Rectal smooth muscle tissue (tissue), 1 donor: ENCODE measurements around the gene KCNJ14.

Experiments used
- H3K27ac ChIP-seq: one replicate; pipeline ENCODE4 v1.7.0; 2013; ENCODE audit warnings: low read depth, low read length, inconsistent platforms
- H3K27me3 ChIP-seq: one replicate; pipeline ENCODE4 v1.7.0; 2013; ENCODE audit warnings: low read length; ENCODE audit not compliant: control insufficient read depth, insufficient read depth
- H3K36me3 ChIP-seq: one replicate; pipeline ENCODE4 v1.7.0; 2013; ENCODE audit warnings: low read length; ENCODE audit not compliant: control insufficient read depth, insufficient read depth
- H3K4me1 ChIP-seq: one replicate; pipeline ENCODE4 v1.7.0; 2013; ENCODE audit warnings: low read length; ENCODE audit not compliant: control insufficient read depth, insufficient read depth
- H3K4me3 ChIP-seq: one replicate; pipeline ENCODE4 v1.7.0; 2013; ENCODE audit warnings: low read length
- H3K9ac ChIP-seq: one replicate; pipeline ENCODE4 v1.7.0; 2013; ENCODE audit warnings: low read length

Gene KCNJ14

DNA sequence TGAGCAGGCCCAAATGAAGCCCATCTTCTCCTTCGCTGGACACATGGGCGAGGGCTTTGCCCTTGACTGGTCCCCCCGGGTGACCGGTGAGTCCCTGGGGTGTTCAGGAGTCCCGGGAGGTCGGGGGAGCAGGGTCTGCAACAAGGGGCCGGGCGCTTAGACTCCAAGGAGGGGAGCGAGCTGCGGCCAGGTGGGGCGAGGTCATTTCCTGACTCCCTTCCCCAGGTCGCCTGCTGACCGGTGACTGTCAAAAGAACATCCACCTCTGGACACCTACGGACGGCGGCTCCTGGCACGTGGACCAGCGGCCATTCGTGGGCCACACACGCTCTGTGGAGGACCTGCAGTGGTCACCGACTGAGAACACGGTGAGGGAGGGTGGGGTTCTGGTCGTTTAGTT lies 4.9 kb upstream of the KCNJ14 start:
- Histone ChIP-seq H3K27me3 (no peaks in the 10 kb centered on the region), H3K27ac (no peak overlapping the region), H3K4me1 (peaks cover 5% of the 10 kb centered on the region), H3K36me3 (peaks cover 45% of the 10 kb centered on the region), H3K4me3 (no peak overlapping the region), H3K9ac (no peak overlapping the region)

DNA sequence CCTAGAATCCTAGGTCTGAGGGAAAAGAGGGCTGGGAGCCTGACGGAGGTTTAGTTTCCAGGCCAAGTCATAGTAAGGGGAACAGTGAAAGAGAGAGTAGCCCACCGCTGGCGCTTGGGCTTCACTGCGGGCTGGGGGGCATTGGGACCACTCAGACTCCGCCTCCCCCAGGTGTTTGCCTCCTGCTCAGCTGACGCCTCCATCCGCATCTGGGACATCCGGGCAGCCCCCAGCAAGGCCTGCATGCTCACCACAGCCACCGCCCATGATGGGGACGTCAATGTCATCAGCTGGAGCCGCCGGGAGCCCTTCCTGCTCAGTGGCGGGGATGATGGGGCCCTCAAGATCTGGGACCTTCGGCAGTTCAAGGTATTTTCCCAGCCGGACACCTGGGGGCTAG lies 4.5 kb upstream of the KCNJ14 start:
- Histone ChIP-seq H3K27ac (no peak overlapping the region), H3K9ac (no peak overlapping the region), H3K4me1 (peaks cover 5% of the 10 kb centered on the region), H3K27me3 (no peaks in the 10 kb centered on the region), H3K4me3 (no peak overlapping the region), H3K36me3 (peaks cover 48% of the 10 kb centered on the region)

DNA sequence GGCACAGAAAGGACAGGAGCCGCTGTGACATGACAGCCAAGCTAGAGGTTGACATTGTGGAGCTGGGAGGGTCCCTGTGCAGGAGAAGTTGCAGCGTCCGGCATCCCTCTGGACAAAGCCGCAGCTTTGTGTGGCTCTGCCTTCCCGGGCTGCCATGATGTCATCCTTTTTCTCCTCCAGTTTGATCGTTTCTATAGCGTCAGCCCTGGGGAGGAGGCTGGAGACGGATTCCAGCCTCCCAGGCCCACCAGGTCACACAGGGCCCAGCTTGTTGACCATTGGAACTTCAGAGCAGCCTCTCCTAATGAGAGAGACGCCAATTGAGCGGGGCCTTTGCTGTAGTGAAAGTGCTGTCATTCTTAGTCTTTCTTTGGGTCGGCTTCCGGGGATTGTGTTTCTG lies 3.8 kb upstream of the KCNJ14 start:
- Histone ChIP-seq H3K4me3 (no peak overlapping the region), H3K36me3 (peaks cover 48% of the 10 kb centered on the region), H3K27ac (no peak overlapping the region), H3K4me1 (no peaks in the 10 kb centered on the region), H3K9ac (no peak overlapping the region), H3K27me3 (no peaks in the 10 kb centered on the region)

GRCh38 chr19:48452289-48453190 lies 2.8 kb upstream of the KCNJ14 start:
- Histone ChIP-seq H3K9ac (no peak overlapping the region), H3K27ac (no peak overlapping the region), H3K36me3 (peaks cover 48% of the 10 kb centered on the region), H3K4me1 (no peaks in the 10 kb centered on the region), H3K27me3 (no peaks in the 10 kb centered on the region), H3K4me3 (no peak overlapping the region)

GRCh38 chr19:48454150-48454730 lies 1.1 kb upstream of the KCNJ14 start:
- Histone ChIP-seq H3K36me3 (peaks cover 37% of the 10 kb centered on the region), H3K4me1 (no peaks in the 10 kb centered on the region), H3K4me3 (no peak overlapping the region), H3K27ac (no peak overlapping the region), H3K27me3 (no peaks in the 10 kb centered on the region), H3K9ac (no peak overlapping the region)

DNA sequence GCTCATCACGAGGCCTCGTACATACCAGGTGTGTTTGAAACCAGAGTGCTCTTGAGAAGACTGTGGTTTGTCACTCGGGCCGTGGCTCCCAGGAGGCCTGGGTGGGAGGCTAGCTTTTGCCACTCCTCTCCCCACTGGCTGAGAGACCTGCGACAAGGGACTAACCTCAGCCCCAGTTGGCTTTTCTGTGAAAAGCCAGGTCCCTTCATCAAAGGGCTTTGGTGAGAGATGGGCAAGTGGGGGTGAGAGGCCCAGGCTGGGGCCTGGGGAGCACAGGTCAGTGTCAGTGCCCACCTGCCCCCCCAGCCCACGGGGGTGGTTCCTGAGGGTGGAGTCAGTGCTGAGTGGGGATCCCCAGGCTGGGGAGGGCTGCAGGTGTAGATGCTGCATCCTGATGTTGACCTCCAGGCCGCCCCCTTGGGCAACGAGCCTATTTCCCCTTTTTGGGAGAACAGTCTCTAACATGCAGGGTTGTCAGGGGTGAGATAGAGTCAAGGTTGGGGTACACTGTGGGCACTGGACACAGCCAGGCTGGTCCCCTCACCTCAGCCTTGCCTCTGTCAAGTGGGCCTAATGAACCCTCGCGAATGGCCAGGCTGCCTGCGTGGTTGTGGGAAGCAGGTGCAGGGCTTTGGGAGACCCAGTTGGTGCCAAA lies 661 bp downstream of the KCNJ14 start:
- Histone ChIP-seq H3K36me3 (peaks cover 22% of the 10 kb centered on the region), H3K4me3 (no peak overlapping the region)

GRCh38 chr19:48456864-48457263 lies 1.5 kb downstream of the KCNJ14 start:
- H3K27me3 ChIP-seq, result no peaks in the 10 kb centered on the region
- no peak overlapping the region for H3K9ac ChIP-seq
- H3K4me1 ChIP-seq, result no peaks in the 10 kb centered on the region
- H3K36me3 ChIP-seq, result peaks cover 14% of the 10 kb centered on the region
- no peak overlapping the region for H3K4me3 ChIP-seq
- H3K27ac ChIP-seq, result no peak overlapping the region

More for the DNA sequence above, 661 bp downstream of the KCNJ14 start:
- H3K27me3 ChIP-seq, result no peaks in the 10 kb centered on the region
- H3K27ac ChIP-seq, result no peak overlapping the region
- no peak overlapping the region for H3K9ac ChIP-seq
- no peaks in the 10 kb centered on the region for H3K4me1 ChIP-seq

DNA sequence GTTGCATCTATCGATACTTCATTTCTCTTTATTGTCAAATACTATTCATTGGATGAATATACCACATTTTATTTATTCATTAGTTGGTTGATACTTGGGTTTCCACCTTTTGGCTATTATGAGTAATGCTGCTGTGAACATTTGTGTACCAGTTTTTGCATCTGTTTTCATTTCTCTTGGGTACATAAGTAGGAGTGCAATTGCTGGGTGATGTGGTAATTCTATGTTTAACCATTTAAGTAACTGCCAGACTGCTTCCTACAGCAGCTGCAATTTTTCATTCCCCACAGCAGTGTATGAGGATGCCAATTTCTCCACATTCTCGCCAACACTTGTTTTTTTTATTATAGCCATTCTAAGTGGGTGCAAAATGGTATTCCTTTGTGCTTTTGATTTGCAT lies 2.6 kb downstream of the KCNJ14 start:
- H3K36me3 ChIP-seq, result peaks cover 8% of the 10 kb centered on the region
- H3K4me1 ChIP-seq, result no peaks in the 10 kb centered on the region
- H3K9ac ChIP-seq, result no peak overlapping the region
- no peak overlapping the region for H3K4me3 ChIP-seq
- H3K27ac ChIP-seq, result no peak overlapping the region
- H3K27me3 ChIP-seq, result no peaks in the 10 kb centered on the region

GRCh38 chr19:48461651-48461981 lies 6.2 kb downstream of the KCNJ14 start:
- no peak overlapping the region for H3K9ac ChIP-seq
- no peaks in the 10 kb centered on the region for H3K27me3 ChIP-seq
- no peaks in the 10 kb centered on the region for H3K36me3 ChIP-seq
- no peak overlapping the region for H3K27ac ChIP-seq
- H3K4me3 ChIP-seq, result no peak overlapping the region
- no peaks in the 10 kb centered on the region for H3K4me1 ChIP-seq

GRCh38 chr19:48461982-48462655 lies 6.7 kb downstream of the KCNJ14 start:
- Histone ChIP-seq H3K36me3 (no peaks in the 10 kb centered on the region), H3K27me3 (no peaks in the 10 kb centered on the region), H3K27ac (no peak overlapping the region), H3K9ac (no peak overlapping the region), H3K4me3 (no peak overlapping the region), H3K4me1 (no peaks in the 10 kb centered on the region)

DNA sequence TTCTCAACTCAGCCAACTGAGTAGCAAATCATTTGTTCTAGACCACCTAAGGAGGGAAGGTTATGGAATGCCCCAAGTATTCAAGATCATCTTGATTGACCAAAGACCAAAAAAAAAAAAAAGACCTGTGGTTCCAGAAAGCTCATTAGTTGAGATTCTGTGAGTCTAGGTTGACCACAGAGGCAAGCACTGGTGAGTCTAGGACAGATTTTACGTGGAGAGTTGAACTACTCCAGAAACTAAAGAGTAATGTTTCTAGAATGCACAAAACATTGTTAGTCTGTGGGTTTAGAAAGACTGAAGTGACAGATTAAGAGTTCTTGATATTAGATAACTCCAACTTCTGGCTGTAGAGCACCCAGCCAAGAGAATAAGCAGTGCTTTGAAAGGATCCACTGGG lies 9.8 kb downstream of the KCNJ14 start:
- peaks cover 3% of the 10 kb centered on the region for H3K4me1 ChIP-seq
- H3K9ac ChIP-seq, result no peak overlapping the region
- H3K27me3 ChIP-seq, result no peaks in the 10 kb centered on the region
- no peak overlapping the region for H3K27ac ChIP-seq
- H3K36me3 ChIP-seq, result no peaks in the 10 kb centered on the region
- H3K4me3 ChIP-seq, result no peak overlapping the region

DNA sequence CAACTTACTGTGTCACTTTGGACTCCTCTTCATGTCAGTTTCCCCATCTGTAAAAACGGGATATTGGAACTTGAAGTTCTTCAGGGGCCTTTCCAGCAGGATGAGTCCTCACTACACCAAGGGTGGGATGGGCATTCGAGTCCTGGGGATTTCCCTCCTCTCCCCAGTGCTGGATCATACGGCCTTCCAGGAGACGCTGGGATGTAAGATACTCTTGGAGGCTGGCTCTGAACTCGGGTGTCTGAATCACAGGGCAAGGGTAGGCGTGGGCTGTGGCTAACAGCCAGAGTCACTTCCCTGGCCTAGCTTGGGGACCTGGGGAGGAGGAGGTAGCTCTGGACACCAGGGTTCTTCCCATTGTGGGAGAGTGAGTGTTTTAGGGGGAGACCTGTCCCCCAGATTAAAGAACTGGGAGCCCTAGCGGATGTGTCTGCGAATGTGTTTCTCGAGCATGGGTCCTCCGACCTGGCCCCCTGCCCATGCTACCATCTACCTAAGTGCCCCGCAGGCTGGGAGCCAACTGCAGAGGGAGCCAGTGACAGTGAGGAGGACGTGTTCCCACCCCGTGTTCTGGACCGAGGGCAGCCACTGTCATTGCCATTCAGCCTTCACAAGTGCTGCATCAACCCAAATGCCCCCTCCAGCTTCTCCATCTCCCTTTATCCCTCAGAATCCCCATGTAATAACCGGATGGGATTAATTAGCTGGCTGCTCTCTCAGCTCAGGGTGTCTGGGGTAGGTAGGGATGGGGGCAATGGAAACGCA lies 11.4 kb downstream of the KCNJ14 start:
- H3K36me3 ChIP-seq, result peaks cover 6% of the 10 kb centered on the region

More for the DNA sequence above, 11.4 kb downstream of the KCNJ14 start:
- H3K9ac ChIP-seq, result no peak overlapping the region
- H3K27ac ChIP-seq, result no peak overlapping the region
- H3K4me1 ChIP-seq, result peaks cover 9% of the 10 kb centered on the region
- H3K27me3 ChIP-seq, result no peaks in the 10 kb centered on the region
- no peak overlapping the region for H3K4me3 ChIP-seq
